HUES64 (cell line): ENCODE results near the gene MVB12B.

Source experiments
- H3K27ac ChIP-seq: 2 replicates; pipeline ENCODE4 v1.7.0; 2013; ENCODE audit warnings: low read depth, low read length, inconsistent platforms
- H3K27me3 ChIP-seq: 2 replicates; pipeline ENCODE4 v1.6.1; 2013; ENCODE audit warnings: mild to moderate bottlenecking, low read length; ENCODE audit not compliant: insufficient read depth
- H3K36me3 ChIP-seq: 2 replicates; pipeline ENCODE4 v1.6.1; 2013; ENCODE audit warnings: mild to moderate bottlenecking, low read length; ENCODE audit not compliant: insufficient read depth
- H3K4me1 ChIP-seq: 2 replicates; pipeline ENCODE4 v1.6.1; 2013; ENCODE audit warnings: mild to moderate bottlenecking, low read length, moderate library complexity; ENCODE audit not compliant: insufficient read depth
- H3K4me3 ChIP-seq: 2 replicates; pipeline ENCODE4 v1.5.1; 2013; ENCODE audit warnings: mild to moderate bottlenecking, low read length, moderate library complexity
- H3K9ac ChIP-seq: 2 replicates; pipeline ENCODE4 v1.6.1; 2013; ENCODE audit warnings: mild to moderate bottlenecking, low read depth, low read length
- H3K9me3 ChIP-seq: 2 replicates; pipeline ENCODE4 v1.6.1; 2013; ENCODE audit warnings: low read depth, low read length; ENCODE audit not compliant: insufficient read depth
- WGBS: fragments of 150-250, 120-280 bp; methylation state at CpG from one replicate; pipeline ENCODE4 v1.1.7; 2013; ENCODE audit warnings: missing lambda C conversion rate; 5-methylcytosine and 5-hydroxymethylcytosine counted together

The MVB12B gene

GRCh38 chr9:126399789-126400188, 73.2 kb downstream of the MVB12B start:
- Histone ChIP-seq H3K36me3 (0 out of 2 replicates have a peak, but pooled peaks cover 3% of the 10 kb centered on the region), H3K27me3 (no peaks in the 10 kb centered on the region), H3K4me1 (no peaks in the 10 kb centered on the region), H3K9me3 (no peaks in the 10 kb centered on the region), H3K4me3 (no peak overlapping the region), H3K27ac (no peak overlapping the region), H3K9ac (no peak overlapping the region)
- 95% methylated on average over 10 of the region's 10 CpGs for WGBS

- Histone ChIP-seq H3K9me3 (no peaks in the 10 kb centered on the region), H3K9ac (no peak overlapping the region), H3K27me3 (no peaks in the 10 kb centered on the region), H3K4me3 (no peak overlapping the region), H3K4me1 (no peaks in the 10 kb centered on the region), H3K27ac (no peak overlapping the region), H3K36me3 (0 out of 2 replicates have a peak, but pooled peaks cover 3% of the 10 kb centered on the region)
- 94% methylated on average over 11 of the region's 11 CpGs for WGBS
Measured at GRCh38 chr9:126400571-126400970, 73.9 kb downstream of the MVB12B start.

- Histone ChIP-seq H3K4me3 (no peak overlapping the region), H3K36me3 (no peaks in the 10 kb centered on the region), H3K27ac (no peak overlapping the region), H3K27me3 (no peaks in the 10 kb centered on the region), H3K9me3 (no peaks in the 10 kb centered on the region), H3K4me1 (peaks cover under 1% of the 10 kb centered on the region), H3K9ac (no peak overlapping the region)
- WGBS = 90% methylated on average over 6 of the region's 6 CpGs
Measured at GRCh38 chr9:126401107-126401506, 74.5 kb downstream of the MVB12B start.

GRCh38 chr9:126401581-126401980, 75.0 kb downstream of the MVB12B start:
- Histone ChIP-seq H3K27ac (no peak overlapping the region), H3K27me3 (no peaks in the 10 kb centered on the region)
- 92% methylated on average over 12 of the region's 12 CpGs for WGBS

GRCh38 chr9:126403397-126403796, 76.8 kb downstream of the MVB12B start:
- H3K4me3 ChIP-seq = no peak overlapping the region
- H3K4me1 ChIP-seq = peaks cover 23% of the 10 kb centered on the region
- no peaks in the 10 kb centered on the region for H3K36me3 ChIP-seq
- H3K9ac ChIP-seq = no peak overlapping the region
- no peaks in the 10 kb centered on the region for H3K27me3 ChIP-seq
- no peak overlapping the region for H3K27ac ChIP-seq
- no peaks in the 10 kb centered on the region for H3K9me3 ChIP-seq
- WGBS = 93% methylated on average over 5 of the region's 5 CpGs

More at GRCh38 chr9:126401581-126401980, 75.0 kb downstream of the MVB12B start:
- no peaks in the 10 kb centered on the region for H3K36me3 ChIP-seq
- H3K9ac ChIP-seq = no peak overlapping the region
- H3K4me1 ChIP-seq = peaks cover 5% of the 10 kb centered on the region
- H3K4me3 ChIP-seq = no peak overlapping the region
- no peaks in the 10 kb centered on the region for H3K9me3 ChIP-seq

- Histone ChIP-seq H3K9ac (no peak overlapping the region), H3K27me3 (no peaks in the 10 kb centered on the region), H3K4me3 (no peak overlapping the region), H3K27ac (no peak overlapping the region), H3K36me3 (no peaks in the 10 kb centered on the region), H3K9me3 (no peaks in the 10 kb centered on the region), H3K4me1 (peaks cover 27% of the 10 kb centered on the region)
- WGBS = 91% methylated on average over 14 of the region's 14 CpGs
Measured at GRCh38 chr9:126404459-126404858, 77.8 kb downstream of the MVB12B start.

GRCh38 chr9:126406075-126406667, 79.5 kb downstream of the MVB12B start:
- H3K9ac ChIP-seq = no peak overlapping the region

GRCh38 chr9:126407114-126407870, 80.7 kb downstream of the MVB12B start:
- H3K4me1 ChIP-seq = peaks cover 27% of the 10 kb centered on the region
- H3K4me3 ChIP-seq = no peak overlapping the region
- no peaks in the 10 kb centered on the region for H3K27me3 ChIP-seq
- H3K27ac ChIP-seq = no peak overlapping the region
- H3K36me3 ChIP-seq = no peaks in the 10 kb centered on the region
- WGBS = 78% methylated on average over 17 of the region's 19 CpGs
- no peak overlapping the region for H3K9ac ChIP-seq
- no peaks in the 10 kb centered on the region for H3K9me3 ChIP-seq

More at GRCh38 chr9:126406075-126406667, 79.5 kb downstream of the MVB12B start:
- Histone ChIP-seq H3K4me1 (peaks cover 27% of the 10 kb centered on the region), H3K4me3 (no peak overlapping the region), H3K27me3 (no peaks in the 10 kb centered on the region), H3K27ac (no peak overlapping the region), H3K36me3 (no peaks in the 10 kb centered on the region), H3K9me3 (no peaks in the 10 kb centered on the region)
- 83% methylated on average over 10 of the region's 10 CpGs for WGBS

- Histone ChIP-seq H3K27ac (no peak overlapping the region), H3K9ac (no peak overlapping the region), H3K4me1 (peaks cover 27% of the 10 kb centered on the region), H3K4me3 (no peak overlapping the region), H3K27me3 (no peaks in the 10 kb centered on the region), H3K9me3 (no peaks in the 10 kb centered on the region), H3K36me3 (no peaks in the 10 kb centered on the region)
- 94% methylated on average over 10 of the region's 10 CpGs for WGBS
Measured at GRCh38 chr9:126408004-126408403, 81.4 kb downstream of the MVB12B start.

- Histone ChIP-seq H3K9me3 (no peaks in the 10 kb centered on the region), H3K36me3 (no peaks in the 10 kb centered on the region), H3K27me3 (no peaks in the 10 kb centered on the region), H3K4me1 (peaks cover 27% of the 10 kb centered on the region), H3K4me3 (no peak overlapping the region), H3K9ac (no peak overlapping the region), H3K27ac (no peak overlapping the region)
- 91% methylated on average over 4 of the region's 4 CpGs for WGBS
Measured at GRCh38 chr9:126410229-126410628, 83.6 kb downstream of the MVB12B start.

GRCh38 chr9:126411225-126411947, 84.8 kb downstream of the MVB12B start:
- Histone ChIP-seq H3K27ac (no peak overlapping the region), H3K9ac (no peak overlapping the region), H3K36me3 (no peaks in the 10 kb centered on the region), H3K4me1 (peaks cover 24% of the 10 kb centered on the region), H3K9me3 (no peaks in the 10 kb centered on the region), H3K4me3 (no peak overlapping the region), H3K27me3 (no peaks in the 10 kb centered on the region)
- WGBS = 95% methylated on average over 11 of the region's 12 CpGs
